Measurements from ENCODE around the gene RPS8.
"Not testable (repeated sequence)": the region's sequence is repeated elsewhere in the genome, so short reads cannot be mapped to it uniquely, and the experiment has no call there.

- not testable (repeated sequence) for TF ChIP-seq TAF1 (IDR thresholded peaks at IDR 0.05; ENCODE audit: low read depth, low read length); SIRT6 (IDR thresholded peaks at IDR 0.05; ENCODE audit: low read length); POLR2AphosphoS5 (IDR thresholded peaks at IDR 0.05; ENCODE audit: low read depth, low read length); CTCF (IDR thresholded peaks at IDR 0.05; ENCODE audit: control extremely low read depth in 1 of 3, insufficient read depth in 1 of 3, low read depth in 1 of 3, low read length in 3 of 3); NRF1 (IDR thresholded peaks at IDR 0.05; ENCODE audit: low read depth, low read length); SP2 (IDR thresholded peaks at IDR 0.05; ENCODE audit: low read length); SIX5 (IDR thresholded peaks at IDR 0.05; ENCODE audit: low read depth, low read length); CEBPB (IDR thresholded peaks at IDR 0.05; ENCODE audit: low read depth, low read length); BACH1 (IDR thresholded peaks at IDR 0.05; ENCODE audit: low read length); EP300 (IDR thresholded peaks at IDR 0.05; ENCODE audit: borderline replicate concordance in 1 of 2, low read depth in 2 of 2, low read length in 2 of 2)
Measured at GRCh38 chr1:44797886-44798285, 22.5 kb downstream of the RPS8 start.
